GM11168 (cell line): ENCODE measurements around the gene APOA1.

ENCODE experiments used
- in situ Hi-C: fragments of 300-500 bp; cut with MboI; formaldehyde crosslinking; loops from one replicate; pipeline ENCODE4 v1.12.0; 2022; ENCODE audit warnings: low sequenced_read_pairs; ENCODE audit not compliant: unreplicated experiment

Gene APOA1

GRCh38 chr11:116860303-116860702, 22.9 kb upstream of the APOA1 start:
- in situ Hi-C loops = no loop called here

- in situ Hi-C loops = no loop called here
Observed at GRCh38 chr11:116859175-116859574, 21.8 kb upstream of the APOA1 start.

- in situ Hi-C loops = no loop called here
Observed at GRCh38 chr11:116857936-116858335, 20.5 kb upstream of the APOA1 start.

GRCh38 chr11:116857316-116857715, 19.9 kb upstream of the APOA1 start:
- in situ Hi-C loops = no loop called here

- in situ Hi-C loops = no loop called here
Observed at GRCh38 chr11:116856423-116856822, 19.0 kb upstream of the APOA1 start.

- in situ Hi-C loops = no loop called here
Observed at GRCh38 chr11:116855413-116855812, 18.0 kb upstream of the APOA1 start.

GRCh38 chr11:116853461-116854073, 16.1 kb upstream of the APOA1 start:
- in situ Hi-C loops = no loop called here

- in situ Hi-C loops = no loop called here
Observed at GRCh38 chr11:116852261-116853031, 15.0 kb upstream of the APOA1 start.

- in situ Hi-C loops = no loop called here
Observed at GRCh38 chr11:116851626-116852025, 14.2 kb upstream of the APOA1 start.

GRCh38 chr11:116849486-116849885, 12.1 kb upstream of the APOA1 start:
- in situ Hi-C loops = no loop called here

GRCh38 chr11:116849060-116849459, 11.6 kb upstream of the APOA1 start:
- in situ Hi-C loops = no loop called here

GRCh38 chr11:116847612-116848011, 10.2 kb upstream of the APOA1 start:
- in situ Hi-C loops = no loop called here

GRCh38 chr11:116844722-116845121, 7.3 kb upstream of the APOA1 start:
- in situ Hi-C loops = no loop called here

- in situ Hi-C loops = no loop called here
Observed at GRCh38 chr11:116843661-116844060, 6.2 kb upstream of the APOA1 start.

GRCh38 chr11:116842909-116843308, 5.5 kb upstream of the APOA1 start:
- in situ Hi-C loops = no loop called here

- in situ Hi-C loops = no loop called here
Observed at GRCh38 chr11:116842117-116842516, 4.7 kb upstream of the APOA1 start.

- in situ Hi-C loops = no loop called here
Observed at GRCh38 chr11:116840746-116841296, 3.4 kb upstream of the APOA1 start.

GRCh38 chr11:116840224-116840745, 2.9 kb upstream of the APOA1 start:
- in situ Hi-C loops = no loop called here

GRCh38 chr11:116838321-116839084, 1.1 kb upstream of the APOA1 start:
- in situ Hi-C loops = loop anchor here (5.0 kb wide), 1 partner anchor 36 kb away; no protein-coding TSS in a partner anchor

- in situ Hi-C loops = loop anchor here (5.0 kb wide), 1 partner anchor 34 kb away; no protein-coding TSS in a partner anchor
Observed at GRCh38 chr11:116836632-116836991, 810 bp downstream of the APOA1 start.
